OCI-LY1 (cell line): ENCODE measurements around the gene MMAB.

Source experiments
- EZH2 ChIP-seq: fragments of 200-600 bp; sonication (generic), shearing (Covaris generic); IDR thresholded peaks from 2 replicates; pipeline ENCODE4 v1.8.0; 2017; ENCODE audit warnings: borderline replicate concordance, mixed run types, mild to moderate bottlenecking, antibody characterized with exemption, low read length, moderate library complexity, mixed read lengths
- TF ChIP-seq, protein P1 (sequence below): fragments of 200-600 bp; sonication (generic), shearing (Covaris generic); IDR thresholded peaks from 2 replicates; pipeline ENCODE4 v1.5.1; 2017; ENCODE audit warnings: mild to moderate bottlenecking, antibody characterized with exemption, low read length, moderate library complexity, mixed read lengths

GRCh38 chr12:109619002-109619604 lies 45.8 kb upstream of the MMAB start:
- TF ChIP-seq, protein P1, sequence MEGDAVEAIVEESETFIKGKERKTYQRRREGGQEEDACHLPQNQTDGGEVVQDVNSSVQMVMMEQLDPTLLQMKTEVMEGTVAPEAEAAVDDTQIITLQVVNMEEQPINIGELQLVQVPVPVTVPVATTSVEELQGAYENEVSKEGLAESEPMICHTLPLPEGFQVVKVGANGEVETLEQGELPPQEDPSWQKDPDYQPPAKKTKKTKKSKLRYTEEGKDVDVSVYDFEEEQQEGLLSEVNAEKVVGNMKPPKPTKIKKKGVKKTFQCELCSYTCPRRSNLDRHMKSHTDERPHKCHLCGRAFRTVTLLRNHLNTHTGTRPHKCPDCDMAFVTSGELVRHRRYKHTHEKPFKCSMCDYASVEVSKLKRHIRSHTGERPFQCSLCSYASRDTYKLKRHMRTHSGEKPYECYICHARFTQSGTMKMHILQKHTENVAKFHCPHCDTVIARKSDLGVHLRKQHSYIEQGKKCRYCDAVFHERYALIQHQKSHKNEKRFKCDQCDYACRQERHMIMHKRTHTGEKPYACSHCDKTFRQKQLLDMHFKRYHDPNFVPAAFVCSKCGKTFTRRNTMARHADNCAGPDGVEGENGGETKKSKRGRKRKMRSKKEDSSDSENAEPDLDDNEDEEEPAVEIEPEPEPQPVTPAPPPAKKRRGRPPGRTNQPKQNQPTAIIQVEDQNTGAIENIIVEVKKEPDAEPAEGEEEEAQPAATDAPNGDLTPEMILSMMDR, result no peak
- no peak for TF ChIP-seq EZH2
